D721Med (cell line): ENCODE measurements around the gene SESN1.

Experiments
- DNase-seq: peaks from one replicate; pipeline ENCODE4 v3.0.0; 2011; ENCODE audit warnings: low spot score; ENCODE audit not compliant: insufficient read length
- FAIRE-seq: peaks from 2 replicates; lab custom pipeline; 2011; peaks lifted over from hg19 to GRCh38; lab: Jason Lieb, UNC
- CTCF ChIP-seq: IDR thresholded peaks from 2 replicates; pipeline ENCODE4 v1.5.1; 2012; ENCODE audit warnings: mild to moderate bottlenecking, control low read depth; ENCODE audit not compliant: insufficient read depth; ENCODE audit errors: missing control alignments

The SESN1 gene

GRCh38 chr6:109104512-109104911 lies 9.9 kb upstream of the SESN1 start:
- DNase-seq = no peak
- no peak for FAIRE-seq
- no peak for TF ChIP-seq CTCF

- no peak for DNase-seq
- TF ChIP-seq CTCF = no peak
- no peak for FAIRE-seq
Measured at GRCh38 chr6:109103942-109104341, 9.3 kb upstream of the SESN1 start.

GRCh38 chr6:109102762-109103161 lies 8.1 kb upstream of the SESN1 start:
- no peak for TF ChIP-seq CTCF
- DNase-seq = no peak
- FAIRE-seq = no peak

- FAIRE-seq = no peak
- DNase-seq = no peak
- no peak for TF ChIP-seq CTCF
Measured at GRCh38 chr6:109097661-109098060, 3.0 kb upstream of the SESN1 start.

GRCh38 chr6:109096208-109096607 lies 1.6 kb upstream of the SESN1 start:
- TF ChIP-seq CTCF = no peak
- no peak for FAIRE-seq
- DNase-seq = no peak

- no peak for DNase-seq
- no peak for TF ChIP-seq CTCF
- no peak for FAIRE-seq
Measured at GRCh38 chr6:109095835-109096084, 1.1 kb upstream of the SESN1 start.

- no peak for DNase-seq
- no peak for FAIRE-seq
- no peak for TF ChIP-seq CTCF
Measured at GRCh38 chr6:109095036-109095834, 589 bp upstream of the SESN1 start, which contains the start of gene CEP57L1. CEP57L1 (plus strand) TSS chr6:109095507; CDS start chr6:109145222, 49,715 bp downstream.
